Neutrophil (primary cell): ENCODE data around the gene CPLANE1.
"Not testable (repeated sequence)": the region's sequence is repeated elsewhere in the genome, so short reads cannot be mapped to it uniquely, and the experiment has no call there.

ENCODE experiments used
- H3K27ac ChIP-seq: fragments of 200-600 bp; sonication (generic); 2 replicates; pipeline ENCODE4 v1.5.1; 2016; ENCODE audit warnings: mild to moderate bottlenecking, moderate library complexity
- H3K27me3 ChIP-seq: fragments of 200-600 bp; sonication (generic); 2 replicates; pipeline ENCODE4 v1.6.0; 2016; ENCODE audit warnings: mild to moderate bottlenecking
- H3K36me3 ChIP-seq: fragments of 200-600 bp; sonication (generic); 2 replicates; pipeline ENCODE4 v1.5.1; 2017
- H3K4me1 ChIP-seq, 2 experiments: fragments of 200-600 bp in 1 of 2; sonication (generic) in 1 of 2; 1 replicate in 1 of 2; 2 replicates in 1 of 2; pipeline versions ENCODE4 v1.5.1 to v1.6.1; 2013 to 2016; ENCODE audit warnings: low read depth in 1 of 2, low read length in 1 of 2, mild to moderate bottlenecking in 1 of 2, moderate library complexity in 1 of 2; ENCODE audit not compliant: control insufficient read depth in 1 of 2, insufficient read depth in 1 of 2
- H3K4me3 ChIP-seq, 2 experiments: fragments of 200-600 bp in 1 of 2; sonication (generic) in 1 of 2; 1 replicate in 1 of 2; 2 replicates in 1 of 2; pipeline ENCODE4 v1.5.1; 2013 to 2016; ENCODE audit warnings: low read depth in 1 of 2, low read length in 1 of 2, mild to moderate bottlenecking in 1 of 2, moderate library complexity in 1 of 2
- H3K9me3 ChIP-seq: fragments of 200-600 bp; sonication (generic); 2 replicates; pipeline ENCODE4 v1.5.1; 2016
- TF ChIP-seq, protein P1 (sequence below): fragments of 200-600 bp; sonication (generic); IDR thresholded peaks from 2 replicates; pipeline ENCODE4 v1.5.1; 2016; ENCODE audit warnings: antibody characterized with exemption

The CPLANE1 gene

DNA sequence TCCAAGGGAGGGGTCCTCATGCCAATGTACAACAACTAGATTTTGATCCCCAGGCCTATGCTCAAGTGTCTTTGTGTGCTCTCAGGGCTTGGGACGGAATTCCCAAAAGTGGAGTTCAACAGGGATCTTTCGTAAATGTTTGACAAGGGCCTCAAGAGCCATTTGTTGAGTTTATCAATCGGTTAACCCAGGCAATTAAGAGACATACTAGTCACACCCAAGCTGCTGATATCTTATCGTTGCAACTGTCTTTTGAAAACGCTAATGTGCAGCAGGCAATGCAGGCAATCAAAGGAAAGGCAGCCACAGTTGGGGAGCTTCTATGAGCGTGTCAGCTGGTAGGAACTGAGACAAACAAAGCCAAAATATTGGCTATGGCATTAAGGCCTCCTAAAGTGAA is 161.2 kb downstream of the CPLANE1 start:
- Histone ChIP-seq H3K4me1 (no peaks in the 10 kb centered on the region), H3K9me3 (no peaks in the 10 kb centered on the region)
- TF ChIP-seq, protein P1, sequence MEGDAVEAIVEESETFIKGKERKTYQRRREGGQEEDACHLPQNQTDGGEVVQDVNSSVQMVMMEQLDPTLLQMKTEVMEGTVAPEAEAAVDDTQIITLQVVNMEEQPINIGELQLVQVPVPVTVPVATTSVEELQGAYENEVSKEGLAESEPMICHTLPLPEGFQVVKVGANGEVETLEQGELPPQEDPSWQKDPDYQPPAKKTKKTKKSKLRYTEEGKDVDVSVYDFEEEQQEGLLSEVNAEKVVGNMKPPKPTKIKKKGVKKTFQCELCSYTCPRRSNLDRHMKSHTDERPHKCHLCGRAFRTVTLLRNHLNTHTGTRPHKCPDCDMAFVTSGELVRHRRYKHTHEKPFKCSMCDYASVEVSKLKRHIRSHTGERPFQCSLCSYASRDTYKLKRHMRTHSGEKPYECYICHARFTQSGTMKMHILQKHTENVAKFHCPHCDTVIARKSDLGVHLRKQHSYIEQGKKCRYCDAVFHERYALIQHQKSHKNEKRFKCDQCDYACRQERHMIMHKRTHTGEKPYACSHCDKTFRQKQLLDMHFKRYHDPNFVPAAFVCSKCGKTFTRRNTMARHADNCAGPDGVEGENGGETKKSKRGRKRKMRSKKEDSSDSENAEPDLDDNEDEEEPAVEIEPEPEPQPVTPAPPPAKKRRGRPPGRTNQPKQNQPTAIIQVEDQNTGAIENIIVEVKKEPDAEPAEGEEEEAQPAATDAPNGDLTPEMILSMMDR: no peak

DNA sequence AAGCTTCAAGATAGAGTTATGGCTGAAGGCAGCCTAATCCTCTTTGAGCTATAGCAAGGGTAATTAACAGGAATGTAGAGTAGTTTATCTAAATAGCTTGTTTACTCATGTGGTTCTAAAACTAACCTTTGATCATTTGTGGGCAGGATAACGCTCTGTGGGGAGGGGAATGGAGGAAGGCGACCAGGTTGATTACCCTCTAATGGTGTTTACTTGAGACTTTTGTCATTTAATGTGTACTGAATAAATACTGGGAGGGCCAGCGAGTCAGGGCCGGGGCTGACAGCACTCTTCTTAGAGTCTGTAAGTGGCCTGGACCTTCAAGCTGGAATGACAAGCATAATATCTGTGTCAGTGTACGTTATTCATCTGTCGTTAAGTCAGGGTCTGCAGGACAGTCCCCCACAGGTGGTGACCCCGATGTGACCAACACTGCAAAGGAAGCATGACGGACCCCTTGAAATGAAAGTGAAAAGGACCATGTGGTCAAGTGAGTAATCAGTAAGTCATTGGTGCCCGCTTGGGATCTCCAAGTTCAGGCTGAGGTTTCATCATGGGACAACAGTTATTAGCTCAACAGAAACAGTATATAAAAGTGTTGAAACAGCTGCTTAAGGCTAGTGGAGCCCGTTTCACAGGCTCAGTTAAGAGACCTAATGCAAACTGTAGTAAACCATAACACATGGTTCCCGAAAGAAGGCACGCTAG is 162.6 kb downstream of the CPLANE1 start:
- TF ChIP-seq, protein P1: no peak
- H3K27ac ChIP-seq: no peak overlapping the region

More for the DNA sequence above, 161.2 kb downstream of the CPLANE1 start:
- Histone ChIP-seq H3K4me3 (no peak overlapping the region), H3K27ac (no peak overlapping the region), H3K27me3 (no peaks in the 10 kb centered on the region), H3K36me3 (no peaks in the 10 kb centered on the region)

DNA sequence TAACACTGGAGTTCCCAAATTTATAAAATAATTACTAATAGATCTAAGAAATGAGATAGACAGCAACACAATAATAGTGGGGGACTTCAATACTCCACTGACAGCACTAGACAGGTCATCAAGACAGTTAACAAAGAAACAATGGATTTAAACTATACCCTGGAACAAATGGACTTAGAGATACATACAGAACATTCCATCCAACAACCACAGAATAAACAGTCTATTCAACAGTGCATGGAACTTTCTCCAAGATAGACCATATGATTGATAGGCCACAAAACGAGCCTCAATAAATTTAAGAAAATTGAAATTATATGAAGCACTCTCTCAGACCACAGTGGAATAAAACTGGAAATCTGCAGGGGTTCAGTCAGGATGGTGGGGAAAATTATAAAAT is 163.2 kb downstream of the CPLANE1 start:
- not testable (repeated sequence) for H3K27ac ChIP-seq

More for the DNA sequence above, 162.6 kb downstream of the CPLANE1 start:
- Histone ChIP-seq H3K9me3 (no peaks in the 10 kb centered on the region), H3K27me3 (no peaks in the 10 kb centered on the region), H3K36me3 (no peaks in the 10 kb centered on the region), H3K4me3 (no peak overlapping the region), H3K4me1 (no peaks in the 10 kb centered on the region)

DNA sequence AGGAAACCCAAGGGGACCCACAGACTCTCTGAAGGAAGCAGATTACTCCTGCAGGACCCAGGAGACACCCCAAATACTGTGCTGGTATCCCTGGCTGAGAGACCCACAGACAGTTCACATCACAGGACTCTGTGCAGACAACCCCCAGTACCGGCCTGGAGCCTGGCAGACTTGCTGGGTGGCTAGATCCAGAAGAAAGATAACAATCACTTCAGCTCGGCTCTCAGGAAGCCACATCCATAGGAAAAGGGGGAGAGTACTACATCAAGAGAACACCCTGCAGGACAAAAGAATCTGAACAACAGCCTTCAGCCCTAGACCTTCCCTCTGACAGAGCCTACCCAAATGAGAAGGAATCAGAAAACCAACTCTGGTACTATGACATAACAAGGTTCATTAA is 166.2 kb downstream of the CPLANE1 start:
- H3K36me3 ChIP-seq, H3K4me3 ChIP-seq, H3K27ac ChIP-seq, H3K4me1 ChIP-seq, H3K27me3 ChIP-seq, H3K9me3 ChIP-seq: not testable (repeated sequence)

More for the DNA sequence above, 163.2 kb downstream of the CPLANE1 start:
- H3K36me3 ChIP-seq, H3K27me3 ChIP-seq, H3K9me3 ChIP-seq, H3K4me1 ChIP-seq, H3K4me3 ChIP-seq: not testable (repeated sequence)

DNA sequence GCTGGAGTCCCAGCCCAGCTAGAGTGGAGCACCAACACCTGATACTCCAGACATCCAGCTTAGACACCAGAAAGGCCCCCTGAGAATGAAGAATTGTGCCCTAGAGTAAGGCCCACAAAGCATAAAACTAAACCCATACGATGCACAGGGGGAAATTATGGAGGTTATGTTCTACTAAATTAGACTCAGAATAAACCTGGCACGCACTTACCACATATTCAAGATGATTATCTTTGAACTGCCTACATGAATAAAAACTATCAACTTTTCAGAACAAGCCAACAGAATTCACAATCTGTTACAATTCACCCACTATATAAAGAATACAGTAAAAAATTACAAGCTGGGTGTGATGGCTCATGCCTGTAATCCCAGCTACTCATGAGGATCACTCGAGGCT is 168.5 kb downstream of the CPLANE1 start:
- H3K36me3 ChIP-seq: no peaks in the 10 kb centered on the region
- no peak overlapping the region for H3K4me3 ChIP-seq
- no peaks in the 10 kb centered on the region for H3K9me3 ChIP-seq
- TF ChIP-seq, protein P1: no peak
- no peak overlapping the region for H3K27ac ChIP-seq
- no peaks in the 10 kb centered on the region for H3K27me3 ChIP-seq
- H3K4me1 ChIP-seq: no peaks in the 10 kb centered on the region

DNA sequence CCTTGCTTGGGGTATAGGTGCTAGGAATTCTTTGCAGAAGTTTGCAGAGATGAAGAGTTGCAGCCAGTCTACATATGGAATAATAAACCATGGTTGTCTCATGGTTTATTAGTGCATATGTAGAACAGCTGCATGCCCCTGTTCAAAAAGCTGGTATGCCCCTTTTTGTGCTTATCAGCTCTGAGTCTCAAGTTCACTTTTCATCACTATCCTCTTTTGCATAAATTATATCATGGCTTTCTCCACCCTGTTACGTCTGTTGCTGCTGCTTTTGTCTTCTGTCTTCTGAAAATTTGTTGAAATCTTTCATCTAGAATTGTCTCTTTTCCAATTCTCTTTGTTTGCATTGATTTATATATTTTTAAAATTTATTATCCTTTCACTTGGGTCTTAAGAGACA is 172.0 kb downstream of the CPLANE1 start:
- no peak overlapping the region for H3K4me3 ChIP-seq
- no peaks in the 10 kb centered on the region for H3K9me3 ChIP-seq
- no peak overlapping the region for H3K27ac ChIP-seq
- peaks cover under 1% of the 10 kb centered on the region for H3K27me3 ChIP-seq
- TF ChIP-seq, protein P1: no peak
- H3K4me1 ChIP-seq: no peaks in the 10 kb centered on the region
- no peaks in the 10 kb centered on the region for H3K36me3 ChIP-seq
